Suprapubic skin (tissue), 4 donors: ENCODE data around the gene ST6GAL2. TPM values are rescaled to one million over a fixed set of nuclear protein-coding genes. Genes with fewer than 3 reads are reported as not detected.

ENCODE experiments used
- DNase-seq, 2 donors: peaks; one replicate each; pipeline ENCODE4 v3.0.0-alpha.2; 2019; ENCODE audit warnings: low spot score in 2 of 2
- H3K27ac ChIP-seq: fragments of 200-600 bp; sonication (generic); one replicate; pipeline ENCODE4 v1.5.1; 2019
- H3K27me3 ChIP-seq: fragments of 200-600 bp; sonication (generic); one replicate; pipeline ENCODE4 v1.5.1; 2019
- H3K36me3 ChIP-seq: fragments of 200-600 bp; sonication (generic); one replicate; pipeline ENCODE4 v1.5.1; 2019
- H3K4me1 ChIP-seq: fragments of 200-600 bp; sonication (generic); one replicate; pipeline ENCODE4 v1.5.1; 2019
- H3K4me3 ChIP-seq: fragments of 200-600 bp; sonication (generic); one replicate; pipeline ENCODE4 v1.5.1; 2019; ENCODE audit warnings: mild to moderate bottlenecking
- H3K9me3 ChIP-seq: fragments of 200-600 bp; sonication (generic); one replicate; pipeline ENCODE4 v1.5.1; 2019
- EP300 ChIP-seq: sonication (generic); formaldehyde crosslinking; IDR thresholded peaks from one replicate; pipeline ENCODE4 v1.6.1; 2017; ENCODE audit warnings: antibody characterized with exemption
- POLR2A ChIP-seq, 2 donors: fragments of 450-650 bp; IDR thresholded peaks; one replicate each; pipeline ENCODE4 v1.6.1; 2017; ENCODE audit warnings: antibody characterized with exemption in 2 of 2, mild to moderate bottlenecking in 2 of 2, moderate library complexity in 2 of 2
- WGBS: methylation state at CpG from one replicate; pipeline ENCODE4 v1.1.5; 2018; 5-methylcytosine and 5-hydroxymethylcytosine counted together
- total RNA-seq, 4 donors: library from RNA; depleted of rRNA; stranded (reverse); fragments of >200 nt; gene quantifications; one replicate each; pipeline ENCODE4 v1.1.0, GENCODE V29; 2016
- TF ChIP-seq, protein P1 (sequence below), 2 donors: fragments of 200-600 bp in 1 of 2; fragments of 450-650 bp in 1 of 2; sonication (generic) in 1 of 2; IDR thresholded peaks; one replicate each; pipeline ENCODE4 v1.5.1; 2016 to 2019; ENCODE audit warnings: antibody characterized with exemption in 2 of 2, mild to moderate bottlenecking in 1 of 2, moderate library complexity in 1 of 2

The ST6GAL2 gene
- total RNA-seq, 4 donors from 2014 or later, result 0.79 to 5.3 (median 1.3) TPM

DNA sequence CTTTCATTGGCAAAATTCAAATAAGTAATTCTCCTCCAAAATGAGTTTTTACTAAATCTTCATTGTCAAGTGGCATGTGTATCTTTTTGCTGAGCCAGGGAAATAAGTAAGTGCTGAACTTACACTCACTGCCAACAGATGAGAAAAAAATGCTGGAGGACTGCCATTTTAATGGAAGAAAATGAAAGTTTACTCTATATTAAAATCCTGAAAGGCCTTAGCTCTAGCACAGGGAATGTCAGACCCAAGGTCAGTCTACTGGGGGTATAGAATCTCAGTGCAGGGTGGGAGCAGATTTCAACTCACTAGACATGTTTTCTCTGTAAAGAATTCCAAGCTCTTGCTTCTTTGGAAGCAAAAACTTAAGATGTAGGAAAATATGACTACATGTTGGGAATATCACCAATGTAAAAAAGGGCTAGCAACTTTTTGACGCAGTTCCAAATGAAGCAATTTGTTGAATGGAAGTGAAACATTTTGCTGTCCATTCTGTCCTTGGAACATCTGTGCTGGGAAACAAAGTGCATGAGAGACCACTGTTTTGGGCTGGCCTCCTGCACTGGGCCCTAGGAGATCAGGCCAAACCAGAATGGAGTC, 127.0 kb downstream of the ST6GAL2 start:
- no peaks in the 10 kb centered on the region for H3K27me3 ChIP-seq
- H3K9me3 ChIP-seq, result no peaks in the 10 kb centered on the region
- DNase-seq, result no peak
- WGBS, result 65% methylated on average over 1 of the region's 1 CpG
- TF ChIP-seq, protein P1, sequence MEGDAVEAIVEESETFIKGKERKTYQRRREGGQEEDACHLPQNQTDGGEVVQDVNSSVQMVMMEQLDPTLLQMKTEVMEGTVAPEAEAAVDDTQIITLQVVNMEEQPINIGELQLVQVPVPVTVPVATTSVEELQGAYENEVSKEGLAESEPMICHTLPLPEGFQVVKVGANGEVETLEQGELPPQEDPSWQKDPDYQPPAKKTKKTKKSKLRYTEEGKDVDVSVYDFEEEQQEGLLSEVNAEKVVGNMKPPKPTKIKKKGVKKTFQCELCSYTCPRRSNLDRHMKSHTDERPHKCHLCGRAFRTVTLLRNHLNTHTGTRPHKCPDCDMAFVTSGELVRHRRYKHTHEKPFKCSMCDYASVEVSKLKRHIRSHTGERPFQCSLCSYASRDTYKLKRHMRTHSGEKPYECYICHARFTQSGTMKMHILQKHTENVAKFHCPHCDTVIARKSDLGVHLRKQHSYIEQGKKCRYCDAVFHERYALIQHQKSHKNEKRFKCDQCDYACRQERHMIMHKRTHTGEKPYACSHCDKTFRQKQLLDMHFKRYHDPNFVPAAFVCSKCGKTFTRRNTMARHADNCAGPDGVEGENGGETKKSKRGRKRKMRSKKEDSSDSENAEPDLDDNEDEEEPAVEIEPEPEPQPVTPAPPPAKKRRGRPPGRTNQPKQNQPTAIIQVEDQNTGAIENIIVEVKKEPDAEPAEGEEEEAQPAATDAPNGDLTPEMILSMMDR (IDR thresholded peaks at IDR 0.05), result no peak
- no peak for TF ChIP-seq EP300
- TF ChIP-seq POLR2A (IDR thresholded peaks at IDR 0.05), result no peak
- no peak overlapping the region for H3K27ac ChIP-seq
- H3K36me3 ChIP-seq, result no peaks in the 10 kb centered on the region
- H3K4me1 ChIP-seq, result no peaks in the 10 kb centered on the region
- no peak overlapping the region for H3K4me3 ChIP-seq
